Testis (tissue), 2 donors: ENCODE measurements around the gene RTN4RL2.

Source experiments
- POLR2A ChIP-seq: fragments of 450-650 bp; IDR thresholded peaks from one replicate; pipeline ENCODE4 v1.6.1; 2017; ENCODE audit warnings: antibody characterized with exemption, mild to moderate bottlenecking, moderate library complexity
- TF ChIP-seq, protein P1 (sequence below), 3 experiments: fragments of 450-650 bp in 2 of 3; fragments of 200-600 bp in 1 of 3; sonication (generic) in 1 of 3; IDR thresholded peaks; one replicate each; pipeline ENCODE4 v1.5.1; 2016 to 2019; ENCODE audit warnings: antibody characterized with exemption in 3 of 3, mild to moderate bottlenecking in 2 of 3, moderate library complexity in 1 of 3

- TF ChIP-seq, protein P1, sequence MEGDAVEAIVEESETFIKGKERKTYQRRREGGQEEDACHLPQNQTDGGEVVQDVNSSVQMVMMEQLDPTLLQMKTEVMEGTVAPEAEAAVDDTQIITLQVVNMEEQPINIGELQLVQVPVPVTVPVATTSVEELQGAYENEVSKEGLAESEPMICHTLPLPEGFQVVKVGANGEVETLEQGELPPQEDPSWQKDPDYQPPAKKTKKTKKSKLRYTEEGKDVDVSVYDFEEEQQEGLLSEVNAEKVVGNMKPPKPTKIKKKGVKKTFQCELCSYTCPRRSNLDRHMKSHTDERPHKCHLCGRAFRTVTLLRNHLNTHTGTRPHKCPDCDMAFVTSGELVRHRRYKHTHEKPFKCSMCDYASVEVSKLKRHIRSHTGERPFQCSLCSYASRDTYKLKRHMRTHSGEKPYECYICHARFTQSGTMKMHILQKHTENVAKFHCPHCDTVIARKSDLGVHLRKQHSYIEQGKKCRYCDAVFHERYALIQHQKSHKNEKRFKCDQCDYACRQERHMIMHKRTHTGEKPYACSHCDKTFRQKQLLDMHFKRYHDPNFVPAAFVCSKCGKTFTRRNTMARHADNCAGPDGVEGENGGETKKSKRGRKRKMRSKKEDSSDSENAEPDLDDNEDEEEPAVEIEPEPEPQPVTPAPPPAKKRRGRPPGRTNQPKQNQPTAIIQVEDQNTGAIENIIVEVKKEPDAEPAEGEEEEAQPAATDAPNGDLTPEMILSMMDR (IDR thresholded peaks at IDR 0.05): no peak
- TF ChIP-seq POLR2A: no peak
Measured at GRCh38 chr11:57467508-57468157, 7.3 kb downstream of the RTN4RL2 start.
